ENCODE measurements around the gene SLC25A24. TPM values are rescaled to one million over a fixed set of nuclear protein-coding genes. Genes with fewer than 3 reads are reported as not detected.

The SLC25A24 gene
- total and polyA plus RNA-seq, 7 experiments from 2014 or later = 7.1 to 27.2 (median 10.2) TPM

GRCh38 chr1:108200687-108201051 is 526 bp upstream of the SLC25A24 start:
- Mint-ChIP-seq H3K9me3 (peaks cover 0 to 9% (median 0%) of the 10 kb centered on the region in 11 donors), H3K27ac (peak overlapping the region; percentile 18 to 86 (median 80)), H3K4me1 (peaks cover 15 to 42% (median 30%) of the 10 kb centered on the region in 7 donors), H3K36me3 (peaks cover 0 to 31% (median 0%) of the 10 kb centered on the region in 5 donors), H3K27me3 (peaks cover 0 to 25% (median 0%) of the 10 kb centered on the region in 5 donors), H3K4me3 (peak overlapping the region; percentile 69 to 92 (median 88))
- H3K4me1 ChIP-seq (ENCODE audit: control insufficient read depth in 2 of 2, insufficient read depth in 2 of 2, low read length in 2 of 2) = peaks cover 3 to 16% of the 10 kb centered on the region in 2 donors
- peak overlapping the region; percentile 75 for H3K4me3 ChIP-seq (ENCODE audit: low read length)
- H3K27ac ChIP-seq (ENCODE audit: low read depth, low read length) = peak overlapping the region; percentile 65
- H3K36me3 ChIP-seq (ENCODE audit: control insufficient read depth in 2 of 3, insufficient read depth in 3 of 3, low read length in 3 of 3) = peaks cover 0 to 4% (median 0%) of the 10 kb centered on the region in 3 experiments
- DNase-seq (peak in 7 of 9 donors; percentile 26 to 55 (median 48)), ATAC-seq (peak; percentile 66)
- CTCF ChIA-PET = interaction anchor here (0.7 to 1.2 kb wide), 3 partner anchors 9 to 366 kb away, joined by 3 read pairs; no protein-coding TSS in a partner anchor
- H3K9me3 ChIP-seq (ENCODE audit: control insufficient read depth in 2 of 3, low read length in 3 of 3) = no peaks in the 10 kb centered on the region
- intact Hi-C loops (cut with micrococcal nuclease) = loop anchor here (1.0 to 5.0 kb wide), 14 partner anchors 76 to 1144 kb away; partner anchors contain the start of genes PRMT6 (in 2 of the 2), STXBP3 (in 2 of the 2), EEIG2 (in 1 of the 2) and VAV3 (in 1 of the 2)
- POLR2A ChIA-PET = interaction anchor here (0.7 to 2.0 kb wide), 10 partner anchors 10 to 899 kb away, joined by 3 to 11 read pairs (median 5); partner anchors contain the start of genes EEIG2, HENMT1, PRPF38B and WDR47
- no peaks in the 10 kb centered on the region for H3K27me3 ChIP-seq (ENCODE audit: control insufficient read depth in 2 of 2, insufficient read depth in 2 of 2, low read length in 2 of 2)

GRCh38 chr1:108199201-108199691 is 897 bp downstream of the SLC25A24 start:
- no peak for DNase-seq

GRCh38 chr1:108194051-108194450 is 6.1 kb downstream of the SLC25A24 start:
- CTCF ChIA-PET = no interaction called here
- no peak overlapping the region for H3K27ac ChIP-seq (ENCODE audit: low read depth, low read length)
- no peaks in the 10 kb centered on the region for H3K27me3 ChIP-seq (ENCODE audit: control insufficient read depth in 2 of 2, insufficient read depth in 2 of 2, low read length in 2 of 2)
- POLR2A ChIA-PET = no interaction called here
- no peaks in the 10 kb centered on the region for H3K9me3 ChIP-seq (ENCODE audit: control insufficient read depth in 2 of 3, low read length in 3 of 3)
- Mint-ChIP-seq H3K36me3 (peaks cover 11 to 64% (median 37%) of the 10 kb centered on the region in 5 donors), H3K4me1 (peaks cover 9 to 31% (median 16%) of the 10 kb centered on the region in 7 donors), H3K9me3 (peaks cover 4 to 41% (median 12%) of the 10 kb centered on the region in 11 donors), H3K27me3 (no peaks in the 10 kb centered on the region), H3K27ac (no peak overlapping the region), H3K4me3 (no peak overlapping the region)
- ATAC-seq = no peak
- DNase-seq = no peak
- intact Hi-C loops (cut with micrococcal nuclease) = no loop called here
- peaks cover 3 to 7% of the 10 kb centered on the region in 2 donors for H3K4me1 ChIP-seq (ENCODE audit: control insufficient read depth in 2 of 2, insufficient read depth in 2 of 2, low read length in 2 of 2)
- peaks cover 0 to 5% (median 0%) of the 10 kb centered on the region in 3 experiments for H3K36me3 ChIP-seq (ENCODE audit: control insufficient read depth in 2 of 3, insufficient read depth in 3 of 3, low read length in 3 of 3)
- no peak overlapping the region for H3K4me3 ChIP-seq (ENCODE audit: low read length)

More at GRCh38 chr1:108199201-108199691, 897 bp downstream of the SLC25A24 start:
- H3K4me1 Mint-ChIP-seq = peaks cover 18 to 42% (median 30%) of the 10 kb centered on the region in 7 donors
- Histone ChIP-seq H3K27me3 (ENCODE audit: control insufficient read depth in 2 of 2, insufficient read depth in 2 of 2, low read length in 2 of 2) (no peaks in the 10 kb centered on the region), H3K27ac (ENCODE audit: low read depth, low read length) (peak overlapping the region; percentile 65), H3K4me1 (ENCODE audit: control insufficient read depth in 2 of 2, insufficient read depth in 2 of 2, low read length in 2 of 2) (peaks cover 3 to 16% of the 10 kb centered on the region in 2 donors), H3K9me3 (ENCODE audit: control insufficient read depth in 2 of 3, low read length in 3 of 3) (no peaks in the 10 kb centered on the region), H3K4me3 (ENCODE audit: low read length) (peak overlapping the region; percentile 75), H3K36me3 (ENCODE audit: control insufficient read depth in 2 of 3, insufficient read depth in 3 of 3, low read length in 3 of 3) (peaks cover 0 to 4% (median 0%) of the 10 kb centered on the region in 3 experiments)
- ChIA-PET POLR2A (interaction anchor here (1.5 to 2.0 kb wide), 4 partner anchors 235 to 843 kb away, joined by 5 to 11 read pairs (median 6); partner anchors contain the start of genes HENMT1 and WDR47), CTCF (no interaction called here)
- H3K36me3 Mint-ChIP-seq = peaks cover 8 to 40% (median 11%) of the 10 kb centered on the region in 5 donors
- no peak for ATAC-seq
- intact Hi-C loops (cut with micrococcal nuclease) = loop anchor here (2.0 to 5.0 kb wide), 3 partner anchors 14 to 302 kb away; no protein-coding TSS in a partner anchor
- H3K27me3 Mint-ChIP-seq = peaks cover 0 to 12% (median 0%) of the 10 kb centered on the region in 5 donors
- peak overlapping the region; percentile 69 to 93 (median 87) for H3K4me3 Mint-ChIP-seq
- H3K9me3 Mint-ChIP-seq = peaks cover 0 to 12% (median 2%) of the 10 kb centered on the region in 11 donors
- H3K27ac Mint-ChIP-seq = peak overlapping the region; percentile 33 to 87 (median 69)

GRCh38 chr1:108193333-108193732 is 6.8 kb downstream of the SLC25A24 start:
- POLR2A ChIA-PET = no interaction called here
- peaks cover 0 to 5% (median 0%) of the 10 kb centered on the region in 3 experiments for H3K36me3 ChIP-seq (ENCODE audit: control insufficient read depth in 2 of 3, insufficient read depth in 3 of 3, low read length in 3 of 3)

GRCh38 chr1:108192581-108192980 is 7.6 kb downstream of the SLC25A24 start:
- Mint-ChIP-seq H3K27ac (no peak overlapping the region), H3K36me3 (peaks cover 11 to 70% (median 49%) of the 10 kb centered on the region in 5 donors), H3K4me3 (no peak overlapping the region), H3K27me3 (no peaks in the 10 kb centered on the region), H3K4me1 (peaks cover under 1 to 24% (median 4%) of the 10 kb centered on the region in 7 donors), H3K9me3 (peaks cover 4 to 54% (median 15%) of the 10 kb centered on the region in 11 donors)
- intact Hi-C loops (cut with micrococcal nuclease) = no loop called here
- DNase-seq (no peak), ATAC-seq (no peak)
- Histone ChIP-seq H3K4me1 (ENCODE audit: control insufficient read depth in 2 of 2, insufficient read depth in 2 of 2, low read length in 2 of 2) (no peaks in the 10 kb centered on the region), H3K27me3 (ENCODE audit: control insufficient read depth in 2 of 2, insufficient read depth in 2 of 2, low read length in 2 of 2) (no peaks in the 10 kb centered on the region), H3K9me3 (ENCODE audit: control insufficient read depth in 2 of 3, low read length in 3 of 3) (no peaks in the 10 kb centered on the region), H3K27ac (ENCODE audit: low read depth, low read length) (no peak overlapping the region), H3K4me3 (ENCODE audit: low read length) (no peak overlapping the region), H3K36me3 (ENCODE audit: control insufficient read depth in 2 of 3, insufficient read depth in 3 of 3, low read length in 3 of 3) (peaks cover 0 to 5% (median 0%) of the 10 kb centered on the region in 3 experiments)
- ChIA-PET POLR2A (no interaction called here), CTCF (interaction anchor here (1.2 kb wide), 1 partner anchor 10 kb away, joined by 5 read pairs; no protein-coding TSS in a partner anchor)

More at GRCh38 chr1:108193333-108193732, 6.8 kb downstream of the SLC25A24 start:
- Histone ChIP-seq H3K4me1 (ENCODE audit: control insufficient read depth in 2 of 2, insufficient read depth in 2 of 2, low read length in 2 of 2) (peaks cover 0 to 2% of the 10 kb centered on the region in 2 donors), H3K9me3 (ENCODE audit: control insufficient read depth in 2 of 3, low read length in 3 of 3) (no peaks in the 10 kb centered on the region), H3K27ac (ENCODE audit: low read depth, low read length) (no peak overlapping the region), H3K4me3 (ENCODE audit: low read length) (no peak overlapping the region), H3K27me3 (ENCODE audit: control insufficient read depth in 2 of 2, insufficient read depth in 2 of 2, low read length in 2 of 2) (no peaks in the 10 kb centered on the region)
- ATAC-seq = no peak
- Mint-ChIP-seq H3K4me3 (no peak overlapping the region), H3K27me3 (no peaks in the 10 kb centered on the region), H3K9me3 (peaks cover 4 to 48% (median 13%) of the 10 kb centered on the region in 11 donors), H3K27ac (no peak overlapping the region), H3K4me1 (peaks cover 4 to 29% (median 9%) of the 10 kb centered on the region in 7 donors), H3K36me3 (peaks cover 11 to 72% (median 45%) of the 10 kb centered on the region in 5 donors)
- DNase-seq = no peak
- intact Hi-C loops (cut with micrococcal nuclease) = no loop called here
- CTCF ChIA-PET = interaction anchor here (1.2 kb wide), 1 partner anchor 9 kb away, joined by 5 read pairs; no protein-coding TSS in a partner anchor

- Mint-ChIP-seq H3K4me3 (no peak overlapping the region), H3K4me1 (peaks cover 0 to 15% (median 3%) of the 10 kb centered on the region in 7 donors), H3K36me3 (peaks cover 11 to 64% (median 49%) of the 10 kb centered on the region in 5 donors), H3K27ac (no peak overlapping the region), H3K27me3 (no peaks in the 10 kb centered on the region), H3K9me3 (peaks cover 4 to 54% (median 15%) of the 10 kb centered on the region in 11 donors)
- no peak overlapping the region for H3K27ac ChIP-seq (ENCODE audit: low read depth, low read length)
- no peak overlapping the region for H3K4me3 ChIP-seq (ENCODE audit: low read length)
- peaks cover 0 to 5% (median 0%) of the 10 kb centered on the region in 3 experiments for H3K36me3 ChIP-seq (ENCODE audit: control insufficient read depth in 2 of 3, insufficient read depth in 3 of 3, low read length in 3 of 3)
- intact Hi-C loops (cut with micrococcal nuclease) = no loop called here
- ChIA-PET CTCF (no interaction called here), POLR2A (no interaction called here)
- H3K27me3 ChIP-seq (ENCODE audit: control insufficient read depth in 2 of 2, insufficient read depth in 2 of 2, low read length in 2 of 2) = no peaks in the 10 kb centered on the region
- no peak for DNase-seq
- no peaks in the 10 kb centered on the region for H3K4me1 ChIP-seq (ENCODE audit: control insufficient read depth in 2 of 2, insufficient read depth in 2 of 2, low read length in 2 of 2)
- no peaks in the 10 kb centered on the region for H3K9me3 ChIP-seq (ENCODE audit: control insufficient read depth in 2 of 3, low read length in 3 of 3)
- ATAC-seq = no peak
Observed at GRCh38 chr1:108190686-108191416, 9.3 kb downstream of the SLC25A24 start.

Measured in naive thymus-derived CD4-positive, alpha-beta T cell (primary cell).